Right lobe of liver (tissue), 6 donors: ENCODE data around the gene TSHZ1. TPM values are rescaled to one million over a fixed set of nuclear protein-coding genes. Genes with fewer than 3 reads are reported as not detected.
"Not testable (repeated sequence)": the region's sequence is repeated elsewhere in the genome, so short reads cannot be mapped to it uniquely, and the experiment has no call there.

Source experiments
- ATAC-seq, 4 donors: fragments of 200-7000 bp; cut with Tn5 transposase; one replicate each; pipeline ENCODE4 v1.9.1; 2020; ENCODE audit warnings: mild to moderate bottlenecking in 4 of 4, moderate library complexity in 4 of 4
- DNase-seq, 3 donors: peaks; one replicate each; pipeline ENCODE4 v3.0.0-alpha.2; 2020
- H3K27ac ChIP-seq, 3 donors: fragments of 200-600 bp; one replicate each; pipeline ENCODE4 v1.8.0; 2022
- H3K27me3 ChIP-seq, 2 donors: fragments of 200-600 bp; one replicate each; pipeline ENCODE4 v1.8.0; 2022
- H3K36me3 ChIP-seq, 4 donors: fragments of 200-600 bp; sonication (generic) in 1 of 4; one replicate each; pipeline versions ENCODE4 v1.5.1 to v1.8.0; 2017 to 2022; ENCODE audit warnings: control low read depth in 1 of 4
- H3K4me1 ChIP-seq, 4 donors: fragments of 200-600 bp; sonication (generic) in 1 of 4; one replicate each; pipeline versions ENCODE4 v1.5.1 to v1.8.0; 2017 to 2022; ENCODE audit warnings: control low read depth in 1 of 4
- H3K4me3 ChIP-seq, 3 donors: fragments of 200-600 bp; one replicate each; pipeline ENCODE4 v1.8.0; 2022
- H3K9me3 ChIP-seq, 4 donors: fragments of 200-600 bp; sonication (generic) in 1 of 4; one replicate each; pipeline versions ENCODE4 v1.5.1 to v1.8.0; 2017 to 2022; ENCODE audit warnings: control low read depth in 1 of 4
- POLR2A ChIP-seq: fragments of 450-650 bp; IDR thresholded peaks from one replicate; pipeline ENCODE4 v1.6.1; 2017; ENCODE audit warnings: antibody characterized with exemption, mild to moderate bottlenecking
- WGBS: methylation state at CpG from one replicate; pipeline ENCODE4 v1.1.6; 2018; ENCODE audit warnings: low coverage, low lambda C conversion rate; ENCODE audit not compliant: insufficient coverage; ENCODE audit errors: missing lambda C conversion rate; 5-methylcytosine and 5-hydroxymethylcytosine counted together
- intact Hi-C, 2 donors: fragments of 100-400 bp; cut with DNase I; formaldehyde crosslinking; loops; one replicate each; pipeline versions ENCODE4 v1.11.2 to v1.14.1; 2022
- total RNA-seq, 6 experiments: library from RNA; depleted of rRNA in 2 of 6; stranded (reverse); fragments of >200 nt in 2 of 6; fragmentation: NEBNext Ultra II Directional in 3 of 6; extraction: Animal tissue kit (Norgen Biotek cat#: 25700) in 3 of 6; gene quantifications; one replicate each; pipeline versions ENCODE4 v1.1.0 to v1.2.4, GENCODE V29; 2016 to 2023
- TF ChIP-seq, protein P1 (sequence below), 4 donors: fragments of 200-600 bp in 3 of 4; fragments of 450-650 bp in 1 of 4; IDR thresholded peaks; one replicate each; pipeline versions ENCODE4 v1.5.1 to v1.8.0; 2016 to 2022; ENCODE audit warnings: antibody characterized with exemption in 4 of 4, mild to moderate bottlenecking in 2 of 4
- donor health status: DM: no; HTN: yes; CAD: no.
- donor health status: DM: no; HTN: no; CAD: no.
- donor health status: DM: no; HTN: no; CAD: no.
- donor health status: DM: no; HTN: yes; CAD: no.
- donor health status: DM: no; HTN: yes; CAD: no.

TSHZ1 gene
- total RNA-seq, 6 experiments from 2014 or later, result 6.4 to 13.3 (median 9.6) TPM

DNA sequence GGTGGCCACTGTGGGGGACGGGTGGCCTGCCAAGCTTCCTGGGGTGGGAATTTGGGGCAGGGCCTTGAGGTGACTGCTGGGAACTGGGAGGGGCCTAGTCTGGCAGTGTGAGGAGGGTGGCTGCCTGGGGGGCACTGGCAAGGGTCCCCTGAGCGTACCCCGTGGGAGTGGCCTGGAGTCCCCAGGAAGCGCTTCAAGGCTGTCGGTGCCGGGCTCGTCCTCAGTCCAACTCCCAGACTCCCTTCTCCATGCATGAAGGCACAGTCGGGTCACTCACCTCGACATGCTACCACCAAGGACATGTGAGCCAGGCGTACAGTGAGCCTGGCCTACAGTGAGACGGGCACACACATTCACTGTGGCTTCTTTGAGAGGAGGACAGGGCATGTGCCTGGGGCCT lies 111.6 kb downstream of the TSHZ1 start:
- whole genome bisulfite sequencing, result no CpG with 5 or more reads among the region's 11 CpGs
- DNase-seq (no peak), ATAC-seq (peak in 1 of 4 donors; percentile 29)
- Histone ChIP-seq H3K27ac (no peak overlapping the region), H3K27me3 (no peaks in the 10 kb centered on the region), H3K9me3 (peaks cover 0 to 2% (median 0%) of the 10 kb centered on the region in 4 donors), H3K4me1 (no peaks in the 10 kb centered on the region), H3K4me3 (no peak overlapping the region), H3K36me3 (no peaks in the 10 kb centered on the region)
- intact Hi-C loops, result no loop called here
- TF ChIP-seq POLR2A, result no peak
- TF ChIP-seq, protein P1, sequence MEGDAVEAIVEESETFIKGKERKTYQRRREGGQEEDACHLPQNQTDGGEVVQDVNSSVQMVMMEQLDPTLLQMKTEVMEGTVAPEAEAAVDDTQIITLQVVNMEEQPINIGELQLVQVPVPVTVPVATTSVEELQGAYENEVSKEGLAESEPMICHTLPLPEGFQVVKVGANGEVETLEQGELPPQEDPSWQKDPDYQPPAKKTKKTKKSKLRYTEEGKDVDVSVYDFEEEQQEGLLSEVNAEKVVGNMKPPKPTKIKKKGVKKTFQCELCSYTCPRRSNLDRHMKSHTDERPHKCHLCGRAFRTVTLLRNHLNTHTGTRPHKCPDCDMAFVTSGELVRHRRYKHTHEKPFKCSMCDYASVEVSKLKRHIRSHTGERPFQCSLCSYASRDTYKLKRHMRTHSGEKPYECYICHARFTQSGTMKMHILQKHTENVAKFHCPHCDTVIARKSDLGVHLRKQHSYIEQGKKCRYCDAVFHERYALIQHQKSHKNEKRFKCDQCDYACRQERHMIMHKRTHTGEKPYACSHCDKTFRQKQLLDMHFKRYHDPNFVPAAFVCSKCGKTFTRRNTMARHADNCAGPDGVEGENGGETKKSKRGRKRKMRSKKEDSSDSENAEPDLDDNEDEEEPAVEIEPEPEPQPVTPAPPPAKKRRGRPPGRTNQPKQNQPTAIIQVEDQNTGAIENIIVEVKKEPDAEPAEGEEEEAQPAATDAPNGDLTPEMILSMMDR (IDR thresholded peaks at IDR 0.05), result no peak

DNA sequence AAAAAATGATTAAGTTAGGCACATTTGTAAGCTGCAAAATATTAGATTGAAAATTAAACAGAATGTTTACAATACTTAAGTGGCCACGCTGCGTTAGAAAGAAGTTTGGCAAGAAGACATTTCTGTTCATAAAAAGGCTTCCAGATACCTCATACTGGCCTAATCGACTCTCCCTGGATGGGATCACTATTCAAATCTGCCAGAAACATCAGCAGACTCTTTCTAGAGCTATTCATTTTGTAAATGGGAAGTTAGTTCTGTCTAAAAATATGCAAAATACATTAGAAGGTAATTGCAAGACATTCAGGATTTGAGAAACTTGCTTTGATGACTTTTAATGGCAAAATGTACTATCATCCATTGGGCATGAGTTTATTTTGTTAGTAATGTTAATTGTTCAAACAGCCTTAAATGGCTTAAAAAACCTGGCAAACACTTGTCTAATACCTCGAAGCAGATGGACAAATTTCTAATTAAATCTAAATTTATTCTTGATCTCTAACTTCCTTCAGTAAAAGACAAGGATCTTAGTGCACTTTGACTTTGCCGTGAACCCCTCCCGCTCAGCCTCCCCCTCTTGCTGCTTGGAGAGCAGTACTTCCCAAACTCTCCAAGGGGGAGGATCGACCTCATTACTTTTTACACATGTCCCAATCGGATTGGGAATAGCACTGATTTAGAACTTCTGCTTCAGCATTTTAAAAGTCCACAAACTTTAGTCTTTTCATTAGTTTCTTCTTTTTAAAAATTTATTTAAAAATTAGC lies 113.4 kb downstream of the TSHZ1 start:
- WGBS, result 75% methylated on average over 8 of the region's 8 CpGs

DNA sequence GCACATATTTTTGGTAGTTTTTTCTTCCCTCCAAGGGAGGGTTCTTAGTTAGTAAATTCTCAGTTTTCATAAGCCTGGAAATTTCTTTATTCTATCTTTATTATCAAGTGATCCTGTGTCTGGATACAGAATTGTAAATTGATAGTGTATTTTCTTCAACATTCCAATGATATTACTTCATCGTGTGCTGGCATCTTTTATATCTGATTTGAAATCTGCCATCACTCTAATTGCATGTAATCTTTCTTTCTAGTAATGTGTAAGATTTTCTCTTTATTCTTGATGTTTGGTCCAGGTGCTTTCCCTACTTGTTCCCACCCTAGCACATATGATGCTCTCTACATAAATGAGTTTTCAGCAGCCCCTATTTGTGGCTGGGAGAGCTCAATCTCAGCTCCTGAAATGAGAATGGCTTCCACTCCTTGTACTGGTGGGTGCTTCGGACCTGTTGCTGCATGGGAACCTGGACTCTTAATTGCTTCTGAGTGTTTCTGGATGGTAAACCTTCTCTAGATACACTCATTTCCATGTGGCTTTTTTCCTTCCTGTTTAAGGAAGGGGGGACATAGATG lies 114.2 kb downstream of the TSHZ1 start:
- H3K27me3 ChIP-seq, result no peaks in the 10 kb centered on the region
- no peak overlapping the region for H3K4me3 ChIP-seq
- no peak overlapping the region for H3K27ac ChIP-seq
- TF ChIP-seq, protein P1 (IDR thresholded peaks at IDR 0.05), result no peak
- no peak for TF ChIP-seq POLR2A
- peaks cover 0 to 5% (median 0%) of the 10 kb centered on the region in 4 donors for H3K9me3 ChIP-seq
- no peaks in the 10 kb centered on the region for H3K36me3 ChIP-seq
- 83% methylated on average over 2 of the region's 2 CpGs for WGBS
- no peak for DNase-seq
- intact Hi-C loops, result no loop called here
- H3K4me1 ChIP-seq, result no peaks in the 10 kb centered on the region
- ATAC-seq, result no peak

More for the DNA sequence above, 113.4 kb downstream of the TSHZ1 start:
- H3K9me3 ChIP-seq, result peaks cover 0 to 5% (median 0%) of the 10 kb centered on the region in 4 donors
- DNase-seq (no peak), ATAC-seq (no peak)
- H3K27me3 ChIP-seq, result no peaks in the 10 kb centered on the region
- TF ChIP-seq POLR2A, result no peak
- TF ChIP-seq, protein P1 (IDR thresholded peaks at IDR 0.05), result no peak
- H3K4me3 ChIP-seq, result no peak overlapping the region
- no peaks in the 10 kb centered on the region for H3K4me1 ChIP-seq
- intact Hi-C loops, result no loop called here
- no peak overlapping the region for H3K27ac ChIP-seq
- no peaks in the 10 kb centered on the region for H3K36me3 ChIP-seq

DNA sequence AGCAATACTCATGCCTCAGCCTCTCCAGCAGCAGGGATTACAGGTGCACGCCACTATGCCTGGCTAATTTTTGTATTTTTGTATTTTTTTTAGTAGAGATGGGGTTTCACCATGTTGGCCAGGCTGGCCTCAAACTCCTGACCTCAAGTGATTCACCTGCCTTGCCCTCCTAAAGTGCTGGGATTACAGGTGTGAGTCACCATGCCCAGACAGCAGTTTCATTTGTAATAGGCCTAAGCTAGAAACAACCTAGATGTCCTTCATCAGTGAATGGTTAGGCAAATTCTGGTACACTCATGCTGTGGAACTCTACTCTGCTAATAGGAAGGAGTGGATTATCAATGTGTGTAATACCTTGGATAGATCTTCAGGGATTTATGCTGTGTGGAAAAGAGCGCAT lies 119.2 kb downstream of the TSHZ1 start:
- ATAC-seq, H3K4me1 ChIP-seq, intact Hi-C loops, H3K4me3 ChIP-seq, H3K27ac ChIP-seq, DNase-seq, H3K27me3 ChIP-seq, H3K36me3 ChIP-seq, H3K9me3 ChIP-seq: not testable (repeated sequence)
- WGBS, result 93% methylated on average over 2 of the region's 2 CpGs

DNA sequence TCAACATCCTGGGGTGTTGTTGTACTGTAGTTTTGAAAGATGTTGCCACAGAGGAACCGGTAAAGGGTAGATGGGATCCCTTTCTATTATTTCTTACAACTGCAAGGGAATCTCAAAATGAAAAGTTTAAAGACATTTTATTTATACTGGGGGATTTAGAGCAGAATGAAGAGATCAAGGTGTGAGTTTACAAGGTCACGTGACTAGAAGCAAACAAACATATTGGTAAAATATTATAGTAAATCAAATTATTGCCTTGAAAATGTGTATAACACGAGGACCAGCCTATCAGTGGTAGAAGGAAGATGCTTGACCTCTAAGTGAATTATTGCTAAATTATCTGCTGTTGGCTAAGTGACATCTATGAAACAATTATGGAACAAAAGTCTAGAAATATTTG lies 119.7 kb downstream of the TSHZ1 start:
- Histone ChIP-seq H3K27me3 (no peaks in the 10 kb centered on the region), H3K36me3 (no peaks in the 10 kb centered on the region), H3K27ac (no peak overlapping the region), H3K4me1 (no peaks in the 10 kb centered on the region), H3K9me3 (peaks cover 0 to 5% (median 0%) of the 10 kb centered on the region in 4 donors), H3K4me3 (no peak overlapping the region)
- intact Hi-C loops, result no loop called here
- TF ChIP-seq, protein P1 (IDR thresholded peaks at IDR 0.05), result no peak
- TF ChIP-seq POLR2A, result no peak
- DNase-seq, result no peak
- ATAC-seq, result no peak
- 86% methylated on average over 3 of the region's 3 CpGs for WGBS
